Measurements from ENCODE around the gene STRA8.

DNA sequence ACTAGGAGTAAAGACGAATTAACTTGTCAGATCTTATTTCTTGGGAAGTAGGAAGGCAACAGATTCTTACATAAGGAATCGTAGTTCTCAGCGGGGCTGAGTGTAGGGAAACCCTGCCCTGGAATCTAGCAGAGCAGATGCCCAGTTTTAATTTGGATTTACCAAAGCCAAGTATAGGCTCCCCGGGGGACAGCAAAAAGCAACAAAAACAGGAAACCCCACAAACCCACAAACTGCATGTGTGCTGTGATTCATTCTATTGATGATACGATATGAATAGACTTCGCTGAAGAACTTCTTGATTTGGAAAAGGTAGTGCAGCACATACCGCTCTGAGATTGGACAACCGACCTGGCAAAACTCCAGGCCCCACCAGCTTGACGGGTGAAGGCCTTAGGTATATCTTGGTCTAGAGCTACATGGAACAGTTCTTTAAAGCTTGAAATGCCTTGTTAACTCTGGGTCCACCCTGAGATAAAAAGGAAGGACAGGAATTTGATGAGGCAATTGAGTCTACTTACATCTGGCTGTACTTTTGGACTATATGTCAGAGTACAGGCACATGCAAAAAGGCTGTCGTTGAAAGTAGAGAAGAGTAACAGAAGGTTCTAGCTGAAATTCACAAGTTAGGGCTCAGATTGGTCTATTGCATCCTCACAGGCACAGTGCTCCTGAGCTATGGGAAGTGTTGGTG lies 49.1 kb downstream of the STRA8 start:
- no peak for TF ChIP-seq NFRKB (IDR thresholded peaks at IDR 0.05)
- no peak for TF ChIP-seq ZNF384 (IDR thresholded peaks at IDR 0.05)
- TF ChIP-seq SP1 (IDR thresholded peaks at IDR 0.05) = no peak
- TF ChIP-seq SUZ12 (IDR thresholded peaks at IDR 0.05) = no peak
- no peak for TF ChIP-seq BHLHE40 (IDR thresholded peaks at IDR 0.05; ENCODE audit: borderline replicate concordance)
- TF ChIP-seq FOXK2 (IDR thresholded peaks at IDR 0.05) = no peak
- TF ChIP-seq ARNT (IDR thresholded peaks at IDR 0.05) = no peak
- TF ChIP-seq HDGF (IDR thresholded peaks at IDR 0.05; ENCODE audit: borderline replicate concordance) = no peak
- TF ChIP-seq FOXM1 (IDR thresholded peaks at IDR 0.05; ENCODE audit: borderline replicate concordance) = no peak
- TF ChIP-seq, protein P1, sequence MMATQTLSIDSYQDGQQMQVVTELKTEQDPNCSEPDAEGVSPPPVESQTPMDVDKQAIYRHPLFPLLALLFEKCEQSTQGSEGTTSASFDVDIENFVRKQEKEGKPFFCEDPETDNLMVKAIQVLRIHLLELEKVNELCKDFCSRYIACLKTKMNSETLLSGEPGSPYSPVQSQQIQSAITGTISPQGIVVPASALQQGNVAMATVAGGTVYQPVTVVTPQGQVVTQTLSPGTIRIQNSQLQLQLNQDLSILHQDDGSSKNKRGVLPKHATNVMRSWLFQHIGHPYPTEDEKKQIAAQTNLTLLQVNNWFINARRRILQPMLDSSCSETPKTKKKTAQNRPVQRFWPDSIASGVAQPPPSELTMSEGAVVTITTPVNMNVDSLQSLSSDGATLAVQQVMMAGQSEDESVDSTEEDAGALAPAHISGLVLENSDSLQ (IDR thresholded peaks at IDR 0.05) = no peak
- no peak for TF ChIP-seq FOXA1 (IDR thresholded peaks at IDR 0.05)

Data from HEK293T (cell line).